NT2/D1 (cell line): ENCODE measurements around the gene MMP2.

Experiments
- YY1 ChIP-seq: IDR thresholded peaks from 2 replicates; pipeline ENCODE4 v1.6.1; 2011; ENCODE audit not compliant: insufficient read length, insufficient read depth
- ZNF274 ChIP-seq: IDR thresholded peaks from 2 replicates; pipeline ENCODE4 v1.6.1; 2011; ENCODE audit warnings: mild to moderate bottlenecking, low read depth, low read length

DNA sequence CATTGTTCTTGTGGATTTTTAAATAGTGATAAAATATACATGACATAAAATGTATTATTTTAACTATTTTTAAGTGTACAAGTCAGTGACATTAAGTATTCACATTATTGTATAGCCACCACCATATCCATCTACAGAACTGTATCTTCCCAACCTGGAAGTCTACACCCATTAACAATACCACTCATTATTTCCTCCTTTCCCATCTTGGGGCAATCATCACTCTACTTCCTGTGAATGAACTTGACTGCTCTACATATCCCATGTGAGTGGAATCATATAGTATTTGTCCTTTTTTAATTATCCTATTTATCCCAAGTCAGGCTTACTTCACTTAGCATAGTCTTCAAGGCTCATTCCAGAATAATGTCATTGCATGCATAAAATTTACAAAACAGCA lies 40.7 kb upstream of the MMP2 start:
- TF ChIP-seq ZNF274: no peak
- TF ChIP-seq YY1: no peak
